PFSK-1 (cell line): Measurements from ENCODE around the gene GNB5.

Source experiments
- FOXP2 ChIP-seq: optimal IDR thresholded peaks from 2 replicates; pipeline ENCODE3; 2011; ENCODE audit warnings: borderline replicate concordance, control low read depth, inconsistent platforms; ENCODE audit not compliant: insufficient read depth; ENCODE audit errors: extremely low read length, extremely low read depth
- POLR2AphosphoS5 ChIP-seq: IDR thresholded peaks from 2 replicates; pipeline ENCODE4 v1.6.1; 2012; ENCODE audit warnings: low read depth, mild to moderate bottlenecking, control low read depth, low read length, moderate library complexity
- REST ChIP-seq, 2 experiments: IDR thresholded peaks; 2 replicates each; pipeline versions ENCODE4 v1.6.1 to v1.8.0; 2011 to 2012; ENCODE audit warnings: low read depth in 2 of 2, low read length in 2 of 2, control low read depth in 1 of 2, inconsistent platforms in 1 of 2, mild to moderate bottlenecking in 1 of 2, moderate library complexity in 1 of 2; ENCODE audit not compliant: insufficient read depth in 1 of 2
- SIN3A ChIP-seq: IDR thresholded peaks from 2 replicates; pipeline ENCODE4 v1.6.1; 2012; ENCODE audit warnings: mild to moderate bottlenecking, low read length, moderate library complexity, borderline replicate concordance; ENCODE audit not compliant: insufficient read depth
- TAF1 ChIP-seq: IDR thresholded peaks from 2 replicates; pipeline ENCODE4 v1.6.1; 2012; ENCODE audit warnings: low read length, control low read depth, borderline replicate concordance; ENCODE audit not compliant: insufficient read depth

Gene GNB5

GRCh38 chr15:52225230-52225629, 34.0 kb upstream of the GNB5 start:
- TF ChIP-seq SIN3A, result no peak
- TF ChIP-seq POLR2AphosphoS5, result no peak
- TF ChIP-seq REST (IDR thresholded peaks at IDR 0.05; ENCODE audit: insufficient read depth in 1 of 2, low read depth in 2 of 2, low read length in 2 of 2), result no peak
- no peak for TF ChIP-seq TAF1

GRCh38 chr15:52224211-52224610, 33.0 kb upstream of the GNB5 start:
- no peak for TF ChIP-seq POLR2AphosphoS5
- TF ChIP-seq SIN3A, result no peak
- TF ChIP-seq REST (IDR thresholded peaks at IDR 0.05; ENCODE audit: insufficient read depth in 1 of 2, low read depth in 2 of 2, low read length in 2 of 2), result no peak
- no peak for TF ChIP-seq TAF1
- no peak for TF ChIP-seq FOXP2

- TF ChIP-seq REST (IDR thresholded peaks at IDR 0.05; ENCODE audit: insufficient read depth in 1 of 2, low read depth in 2 of 2, low read length in 2 of 2) (no peak), POLR2AphosphoS5 (no peak), SIN3A (no peak), FOXP2 (no peak), TAF1 (no peak)
These were observed 30.5 kb upstream of the GNB5 start for GRCh38 chr15:52221730-52222129.

- TF ChIP-seq TAF1 (no peak), SIN3A (no peak), REST (IDR thresholded peaks at IDR 0.05; ENCODE audit: insufficient read depth in 1 of 2, low read depth in 2 of 2, low read length in 2 of 2) (no peak), FOXP2 (no peak), POLR2AphosphoS5 (no peak)
These were observed 29.9 kb upstream of the GNB5 start for GRCh38 chr15:52220937-52221660.

- TF ChIP-seq REST (IDR thresholded peaks at IDR 0.05; ENCODE audit: insufficient read depth in 1 of 2, low read depth in 2 of 2, low read length in 2 of 2) (no peak), TAF1 (no peak), FOXP2 (no peak), SIN3A (no peak), POLR2AphosphoS5 (no peak)
These were observed 29.1 kb upstream of the GNB5 start for GRCh38 chr15:52220251-52220650.
